IPS-20b (cell line): Measurements from ENCODE around the gene STK11IP.

Experiments
- H3K27ac ChIP-seq: one replicate; pipeline ENCODE4 v1.5.1; 2013; ENCODE audit warnings: low read length
- H3K27me3 ChIP-seq: 2 replicates; pipeline ENCODE4 v1.6.1; 2013; ENCODE audit warnings: mild to moderate bottlenecking, low read length, inconsistent platforms; ENCODE audit not compliant: insufficient read depth
- H3K36me3 ChIP-seq: 2 replicates; pipeline ENCODE4 v1.6.1; 2013; ENCODE audit warnings: low read depth, mild to moderate bottlenecking, inconsistent platforms, low read length, moderate library complexity; ENCODE audit not compliant: insufficient read depth
- H3K4me1 ChIP-seq: 2 replicates; pipeline ENCODE4 v1.6.1; 2013; ENCODE audit warnings: mild to moderate bottlenecking, control low read depth, inconsistent platforms, low read length, moderate library complexity; ENCODE audit not compliant: insufficient read depth
- H3K4me3 ChIP-seq: 2 replicates; pipeline ENCODE4 v1.5.1; 2013; ENCODE audit warnings: mild to moderate bottlenecking, low read length, inconsistent platforms
- H3K9ac ChIP-seq: 2 replicates; pipeline ENCODE4 v1.6.1; 2013; ENCODE audit warnings: low read depth, mild to moderate bottlenecking, inconsistent platforms, low read length, moderate library complexity
- H3K9me3 ChIP-seq: 2 replicates; pipeline ENCODE4 v1.6.1; 2013; ENCODE audit warnings: mild to moderate bottlenecking, low read depth, low read length, inconsistent platforms; ENCODE audit not compliant: insufficient read depth

Gene STK11IP

GRCh38 chr2:219633276-219634065 is 35.8 kb downstream of the STK11IP start:
- no peaks in the 10 kb centered on the region; the same call in 1 of the 2 replicates for H3K36me3 ChIP-seq
- no peak overlapping the region for H3K9ac ChIP-seq
- no peaks in the 10 kb centered on the region for H3K4me1 ChIP-seq
- no peaks in the 10 kb centered on the region for H3K9me3 ChIP-seq
- no peak overlapping the region for H3K4me3 ChIP-seq
- no peaks in the 10 kb centered on the region for H3K27me3 ChIP-seq
- no peak overlapping the region for H3K27ac ChIP-seq

GRCh38 chr2:219634171-219634940 is 36.7 kb downstream of the STK11IP start:
- no peaks in the 10 kb centered on the region for H3K9me3 ChIP-seq
- H3K4me3 ChIP-seq: no peak overlapping the region
- no peak overlapping the region for H3K9ac ChIP-seq
- no peaks in the 10 kb centered on the region for H3K4me1 ChIP-seq
- no peaks in the 10 kb centered on the region; the same call in 1 of the 2 replicates for H3K36me3 ChIP-seq
- no peak overlapping the region for H3K27ac ChIP-seq
- H3K27me3 ChIP-seq: no peaks in the 10 kb centered on the region

- Histone ChIP-seq H3K27me3 (no peaks in the 10 kb centered on the region), H3K27ac (no peak overlapping the region), H3K4me1 (no peaks in the 10 kb centered on the region), H3K9me3 (no peaks in the 10 kb centered on the region), H3K36me3 (no peaks in the 10 kb centered on the region; the same call in 1 of the 2 replicates), H3K4me3 (no peak overlapping the region), H3K9ac (no peak overlapping the region)
Observed at GRCh38 chr2:219634951-219635751, 37.5 kb downstream of the STK11IP start.

GRCh38 chr2:219636144-219636915 is 38.7 kb downstream of the STK11IP start:
- H3K4me1 ChIP-seq: no peaks in the 10 kb centered on the region
- H3K4me3 ChIP-seq: no peak overlapping the region
- H3K9me3 ChIP-seq: no peaks in the 10 kb centered on the region
- H3K27me3 ChIP-seq: no peaks in the 10 kb centered on the region
- H3K36me3 ChIP-seq: no peaks in the 10 kb centered on the region; the same call in 1 of the 2 replicates
- no peak overlapping the region for H3K27ac ChIP-seq
- H3K9ac ChIP-seq: no peak overlapping the region

GRCh38 chr2:219636941-219637841 is 39.5 kb downstream of the STK11IP start:
- no peaks in the 10 kb centered on the region for H3K4me1 ChIP-seq
- H3K4me3 ChIP-seq: no peak overlapping the region
- no peaks in the 10 kb centered on the region for H3K27me3 ChIP-seq
- H3K9me3 ChIP-seq: no peaks in the 10 kb centered on the region
- H3K36me3 ChIP-seq: no peaks in the 10 kb centered on the region; the same call in 1 of the 2 replicates
- no peak overlapping the region for H3K9ac ChIP-seq
- H3K27ac ChIP-seq: no peak overlapping the region

- no peaks in the 10 kb centered on the region; the same call in 1 of the 2 replicates for H3K4me1 ChIP-seq
- peaks cover 3% of the 10 kb centered on the region for H3K27me3 ChIP-seq
- no peaks in the 10 kb centered on the region; the same call in 1 of the 2 replicates for H3K36me3 ChIP-seq
- no peaks in the 10 kb centered on the region for H3K9me3 ChIP-seq
- H3K27ac ChIP-seq: no peak overlapping the region
- H3K9ac ChIP-seq: no peak overlapping the region
- H3K4me3 ChIP-seq: no peak overlapping the region
Observed at GRCh38 chr2:219637842-219638185, 40.2 kb downstream of the STK11IP start.

GRCh38 chr2:219638217-219638947 is 40.7 kb downstream of the STK11IP start:
- Histone ChIP-seq H3K9ac (no peak overlapping the region), H3K36me3 (no peaks in the 10 kb centered on the region; the same call in 1 of the 2 replicates), H3K4me1 (no peaks in the 10 kb centered on the region; the same call in 1 of the 2 replicates), H3K4me3 (no peak overlapping the region), H3K27ac (no peak overlapping the region), H3K27me3 (peaks cover 8% of the 10 kb centered on the region), H3K9me3 (no peaks in the 10 kb centered on the region)

- H3K27ac ChIP-seq: no peak overlapping the region
- H3K36me3 ChIP-seq: no peaks in the 10 kb centered on the region
- H3K4me1 ChIP-seq: no peaks in the 10 kb centered on the region; the same call in 1 of the 2 replicates
- H3K27me3 ChIP-seq: peaks cover 10% of the 10 kb centered on the region
- H3K4me3 ChIP-seq: no peak overlapping the region
- H3K9ac ChIP-seq: no peak overlapping the region
- no peaks in the 10 kb centered on the region for H3K9me3 ChIP-seq
Observed at GRCh38 chr2:219638948-219639755, 41.5 kb downstream of the STK11IP start.

- peaks cover 10% of the 10 kb centered on the region for H3K4me1 ChIP-seq
- peaks cover 10% of the 10 kb centered on the region for H3K27me3 ChIP-seq
- no peaks in the 10 kb centered on the region for H3K9me3 ChIP-seq
- no peaks in the 10 kb centered on the region for H3K36me3 ChIP-seq
- H3K27ac ChIP-seq: no peak overlapping the region
- H3K9ac ChIP-seq: no peak overlapping the region
- no peak overlapping the region for H3K4me3 ChIP-seq
Observed at GRCh38 chr2:219641390-219642068, 43.9 kb downstream of the STK11IP start.
